ENCODE measurements around the gene LRCOL1. TPM values are rescaled to one million over a fixed set of nuclear protein-coding genes. Genes with fewer than 3 reads are reported as not detected.

The LRCOL1 gene
- total RNA-seq, 1 experiment from 2014 or later, result not detected

- Mint-ChIP-seq H3K27ac (ENCODE audit: unreplicated experiment) (peak overlapping the region; percentile 54), H3K36me3 (ENCODE audit: insufficient read depth, unreplicated experiment) (peaks cover 74% of the 10 kb centered on the region), H3K27me3 (ENCODE audit: insufficient read depth, unreplicated experiment) (no peaks in the 10 kb centered on the region), H3K4me1 (ENCODE audit: low read depth, unreplicated experiment) (peaks cover 27% of the 10 kb centered on the region), H3K4me3 (ENCODE audit: unreplicated experiment) (peak overlapping the region; percentile 9), H3K9me3 (ENCODE audit: unreplicated experiment) (no peaks in the 10 kb centered on the region)
- TF ChIP-seq CTCF (IDR thresholded peaks at IDR 0.05; ENCODE audit: insufficient read depth in 1 of 2, low read depth in 1 of 2, low read length in 1 of 2, severe bottlenecking in 1 of 2, unreplicated experiment in 1 of 2), result no peak
- intact Hi-C loops (cut with micrococcal nuclease; ENCODE audit: unreplicated experiment), result no loop called here
- DNase-seq, result peak in 1 of 2 experiments; percentile 48
- peaks cover 2% of the 10 kb centered on the region; the same call in 1 of the 2 replicates for H3K9me3 ChIP-seq
- CTCF ChIA-PET, result interaction anchor here (0.6 kb wide), 1 partner anchor 436 kb away, joined by 4 read pairs; no protein-coding TSS in a partner anchor
- POLR2A ChIA-PET, result no interaction called here
- no TSS peak for BruUV-seq (replicated peaks)
- H3K4me3 ChIP-seq (ENCODE audit: low read depth, low read length), result no peak overlapping the region
- H3K36me3 ChIP-seq (ENCODE audit: control insufficient read depth, insufficient read depth, low read length), result peaks cover 2% of the 10 kb centered on the region
- H3K27me3 ChIP-seq (replicated peaks; ENCODE audit: control insufficient read depth, insufficient read depth, low read length), result no peaks in the 10 kb centered on the region
- peaks cover 16% of the 10 kb centered on the region for H3K4me1 ChIP-seq
Observed at GRCh38 chr12:132622437-132623071, 12.2 kb upstream of the LRCOL1 start.

GRCh38 chr12:132621657-132622435 is 11.5 kb upstream of the LRCOL1 start:
- peak overlapping the region; percentile 9 for H3K4me3 Mint-ChIP-seq (ENCODE audit: unreplicated experiment)
- BruUV-seq (replicated peaks), result no TSS peak
- peak overlapping the region; percentile 54 for H3K27ac Mint-ChIP-seq (ENCODE audit: unreplicated experiment)
- peaks cover 16% of the 10 kb centered on the region for H3K4me1 ChIP-seq
- peaks cover 9% of the 10 kb centered on the region for H3K9me3 ChIP-seq
- no peaks in the 10 kb centered on the region for H3K27me3 Mint-ChIP-seq (ENCODE audit: insufficient read depth, unreplicated experiment)
- peaks cover 27% of the 10 kb centered on the region for H3K4me1 Mint-ChIP-seq (ENCODE audit: low read depth, unreplicated experiment)
- H3K36me3 ChIP-seq (ENCODE audit: control insufficient read depth, insufficient read depth, low read length), result peaks cover 2% of the 10 kb centered on the region
- no peak for DNase-seq
- ChIA-PET POLR2A (no interaction called here), CTCF (no interaction called here)
- H3K9me3 Mint-ChIP-seq (ENCODE audit: unreplicated experiment), result no peaks in the 10 kb centered on the region
- intact Hi-C loops (cut with micrococcal nuclease; ENCODE audit: unreplicated experiment), result no loop called here
- no peak overlapping the region for H3K4me3 ChIP-seq (ENCODE audit: low read depth, low read length)
- H3K36me3 Mint-ChIP-seq (ENCODE audit: insufficient read depth, unreplicated experiment), result peaks cover 72% of the 10 kb centered on the region
- TF ChIP-seq CTCF (IDR thresholded peaks at IDR 0.05; ENCODE audit: insufficient read depth in 1 of 2, low read depth in 1 of 2, low read length in 1 of 2, severe bottlenecking in 1 of 2, unreplicated experiment in 1 of 2), result no peak
- H3K27me3 ChIP-seq (replicated peaks; ENCODE audit: control insufficient read depth, insufficient read depth, low read length), result no peaks in the 10 kb centered on the region

- Mint-ChIP-seq H3K36me3 (ENCODE audit: insufficient read depth, unreplicated experiment) (peaks cover 65% of the 10 kb centered on the region), H3K9me3 (ENCODE audit: unreplicated experiment) (no peaks in the 10 kb centered on the region), H3K27ac (ENCODE audit: unreplicated experiment) (no peak overlapping the region), H3K27me3 (ENCODE audit: insufficient read depth, unreplicated experiment) (no peaks in the 10 kb centered on the region), H3K4me1 (ENCODE audit: low read depth, unreplicated experiment) (peaks cover 27% of the 10 kb centered on the region), H3K4me3 (ENCODE audit: unreplicated experiment) (no peak overlapping the region)
- ChIA-PET POLR2A (no interaction called here), CTCF (no interaction called here)
- no peak for DNase-seq
- Histone ChIP-seq H3K4me3 (ENCODE audit: low read depth, low read length) (no peak overlapping the region), H3K4me1 (peaks cover 16% of the 10 kb centered on the region), H3K36me3 (ENCODE audit: control insufficient read depth, insufficient read depth, low read length) (peaks cover 2% of the 10 kb centered on the region), H3K9me3 (peaks cover 17% of the 10 kb centered on the region), H3K27me3 (replicated peaks; ENCODE audit: control insufficient read depth, insufficient read depth, low read length) (no peaks in the 10 kb centered on the region)
- no peak for TF ChIP-seq CTCF (IDR thresholded peaks at IDR 0.05; ENCODE audit: insufficient read depth in 1 of 2, low read depth in 1 of 2, low read length in 1 of 2, severe bottlenecking in 1 of 2, unreplicated experiment in 1 of 2)
- BruUV-seq (replicated peaks), result no TSS peak
- intact Hi-C loops (cut with micrococcal nuclease; ENCODE audit: unreplicated experiment), result no loop called here
Observed at GRCh38 chr12:132620899-132621656, 10.7 kb upstream of the LRCOL1 start.
